GM23338 (cell line): ENCODE measurements around the gene TELO2. TPM values are rescaled to one million over a fixed set of nuclear protein-coding genes. Genes with fewer than 3 reads are reported as not detected.
A peak's percentile ranks its signal among the peaks of the same experiment; 100 is the strongest.

Experiments
- ATAC-seq: fragments of 200-7000 bp; cut with Tn5 transposase; 3 replicates; pipeline ENCODE4 v1.9.1; 2020
- DNase-seq: peaks from one replicate; pipeline ENCODE4 v3.0.0-alpha.2; 2015; ENCODE audit warnings: low spot score
- H2AFZ ChIP-seq: fragments of 200-600 bp; sonication (generic); 2 replicates; pipeline ENCODE4 v1.8.0; 2016; ENCODE audit warnings: antibody characterized with exemption, mild to moderate bottlenecking, moderate library complexity
- H3F3A ChIP-seq: fragments of 200-600 bp; sonication (generic); replicated peaks from 2 replicates; pipeline ENCODE4 v1.8.0; 2017; ENCODE audit warnings: antibody characterized with exemption, mixed run types, low read depth
- H3K27ac ChIP-seq: fragments of 200-600 bp; sonication (generic); 2 replicates; pipeline ENCODE4 v1.6.1; 2016; ENCODE audit warnings: low read depth
- H3K27me3 ChIP-seq: fragments of 200-600 bp; sonication (generic); 2 replicates; pipeline ENCODE4 v1.8.0; 2016; ENCODE audit warnings: mild to moderate bottlenecking, mixed run types, moderate library complexity; ENCODE audit not compliant: insufficient read depth
- H3K36me3 ChIP-seq: fragments of 200-600 bp; sonication (generic); 2 replicates; pipeline ENCODE4 v1.8.0; 2016; ENCODE audit warnings: mild to moderate bottlenecking; ENCODE audit not compliant: insufficient read depth
- H3K4me1 ChIP-seq: fragments of 200-600 bp; sonication (generic); 2 replicates; pipeline ENCODE4 v1.8.0; 2016; ENCODE audit warnings: mild to moderate bottlenecking, moderate library complexity; ENCODE audit not compliant: insufficient read depth
- H3K4me2 ChIP-seq: fragments of 200-600 bp; sonication (generic); 2 replicates; pipeline ENCODE4 v1.7.1; 2017; ENCODE audit warnings: mixed run types
- H3K4me3 ChIP-seq: fragments of 200-600 bp; sonication (generic); 2 replicates; pipeline ENCODE4 v1.6.1; 2016; ENCODE audit warnings: mixed run types
- H3K79me2 ChIP-seq: fragments of 200-600 bp; sonication (generic); replicated peaks from 2 replicates; pipeline ENCODE4 v1.8.0; 2017; ENCODE audit warnings: mild to moderate bottlenecking; ENCODE audit not compliant: insufficient read depth
- H3K9me2 ChIP-seq: fragments of 200-600 bp; sonication (generic); 2 replicates; pipeline ENCODE4 v1.8.0; 2017; ENCODE audit not compliant: insufficient read depth
- H4K20me1 ChIP-seq: fragments of 200-600 bp; sonication (generic); replicated peaks from 2 replicates; pipeline ENCODE4 v1.8.0; 2017; ENCODE audit warnings: mild to moderate bottlenecking; ENCODE audit not compliant: insufficient read depth
- H3K27ac Mint-ChIP-seq: 2 replicates; pipeline ENCODE4 v1.8.0; 2020; ENCODE audit warnings: inconsistent platforms, mild to moderate bottlenecking, moderate library complexity, mixed read lengths
- H3K27me3 Mint-ChIP-seq: 3 replicates; pipeline ENCODE4 v1.8.0; 2022; ENCODE audit warnings: low read depth, mild to moderate bottlenecking, moderate library complexity, mixed read lengths, inconsistent platforms; ENCODE audit not compliant: insufficient read depth, poor library complexity
- H3K36me3 Mint-ChIP-seq: 3 replicates; pipeline ENCODE4 v1.8.0; 2021; ENCODE audit warnings: low read depth, mild to moderate bottlenecking, inconsistent platforms, moderate library complexity, mixed read lengths
- H3K4me1 Mint-ChIP-seq: 3 replicates; pipeline ENCODE4 v1.8.0; 2020; ENCODE audit warnings: mild to moderate bottlenecking, inconsistent platforms, mixed read lengths
- H3K4me3 Mint-ChIP-seq: 3 replicates; pipeline ENCODE4 v1.8.0; 2021; ENCODE audit warnings: moderate library complexity, mild to moderate bottlenecking, inconsistent platforms, mixed read lengths
- H3K9me3 Mint-ChIP-seq: 3 replicates; pipeline ENCODE4 v1.8.0; 2020; ENCODE audit warnings: moderate library complexity, mild to moderate bottlenecking, inconsistent platforms, mixed read lengths
- CREB1 ChIP-seq: fragments of 250-450 bp; sonication (Bioruptor Pico); IDR thresholded peaks from 2 replicates; pipeline ENCODE4 v1.5.0; 2020; ENCODE audit warnings: low read depth, mild to moderate bottlenecking, moderate library complexity
- CTCF ChIP-seq, 2 experiments: fragments of 200-600 bp in 1 of 2; sonication (generic) in 1 of 2; conservative IDR thresholded peaks; 2 replicates each; pipeline versions ENCODE4 v1.5.1 to v1.6.1; 2016 to 2017; ENCODE audit warnings: antibody characterized with exemption in 2 of 2, low read depth in 2 of 2, mild to moderate bottlenecking in 2 of 2, moderate library complexity in 1 of 2
- ETS1 ChIP-seq: IDR thresholded peaks from 2 replicates; pipeline ENCODE4 v1.6.1; 2016; ENCODE audit warnings: antibody characterized with exemption
- EZH2 ChIP-seq: fragments of 200-600 bp; sonication (generic); IDR thresholded peaks from one replicate; pipeline ENCODE4 v1.8.0; 2017; ENCODE audit warnings: antibody characterized with exemption, mild to moderate bottlenecking, low read depth; ENCODE audit not compliant: unreplicated experiment
- EZH2phosphoT487 ChIP-seq: fragments of 200-600 bp; sonication (generic); IDR thresholded peaks from one replicate; pipeline ENCODE4 v1.8.1; 2018; ENCODE audit warnings: antibody characterized with exemption; ENCODE audit not compliant: unreplicated experiment
- JUNB ChIP-seq: IDR thresholded peaks from one replicate; pipeline ENCODE4 v1.6.1; 2016; ENCODE audit warnings: antibody characterized with exemption; ENCODE audit not compliant: unreplicated experiment
- NANOG ChIP-seq: IDR thresholded peaks from 2 replicates; pipeline ENCODE4 v1.6.1; 2016; ENCODE audit warnings: antibody characterized with exemption, borderline replicate concordance
- POLR2AphosphoS5 ChIP-seq: IDR thresholded peaks from 2 replicates; pipeline ENCODE4 v1.6.1; 2016; ENCODE audit warnings: antibody characterized with exemption, low read depth
- STAT1 ChIP-seq: IDR thresholded peaks from one replicate; pipeline ENCODE4 v1.6.1; 2016; ENCODE audit warnings: antibody characterized with exemption; ENCODE audit not compliant: unreplicated experiment
- ZNF114 ChIP-seq: fragments of 250-450 bp; sonication (Bioruptor Pico); IDR thresholded peaks from 2 replicates; pipeline ENCODE4 v1.5.0; 2020; ENCODE audit warnings: mild to moderate bottlenecking, moderate library complexity
- ZNF331 ChIP-seq: fragments of 250-450 bp; sonication (Bioruptor Pico); IDR thresholded peaks from 2 replicates; pipeline ENCODE4 v1.5.0; 2020; ENCODE audit warnings: low read depth, mild to moderate bottlenecking, moderate library complexity
- polyA plus RNA-seq: library from polyadenylated mRNA; unstranded; fragments of >200 nt; fragmentation: Nextera tagmentation; extraction: Ambion mirVana; gene quantifications from 2 replicates; pipeline ENCODE4 v1.2.1, GENCODE V29; 2016
- total RNA-seq: library from RNA; depleted of rRNA; stranded (reverse); fragments of >200 nt; shearing (Covaris generic); gene quantifications from 2 replicates; pipeline ENCODE4 v1.2.3, GENCODE V29; 2014
- TF ChIP-seq, protein P1 (sequence below): IDR thresholded peaks from one replicate; pipeline ENCODE4 v1.6.1; 2018; ENCODE audit warnings: antibody characterized with exemption; ENCODE audit not compliant: unreplicated experiment

TELO2 gene
- total and polyA plus RNA-seq, 2 experiments from 2014 or later, result 45.4 to 76.0 TPM

DNA sequence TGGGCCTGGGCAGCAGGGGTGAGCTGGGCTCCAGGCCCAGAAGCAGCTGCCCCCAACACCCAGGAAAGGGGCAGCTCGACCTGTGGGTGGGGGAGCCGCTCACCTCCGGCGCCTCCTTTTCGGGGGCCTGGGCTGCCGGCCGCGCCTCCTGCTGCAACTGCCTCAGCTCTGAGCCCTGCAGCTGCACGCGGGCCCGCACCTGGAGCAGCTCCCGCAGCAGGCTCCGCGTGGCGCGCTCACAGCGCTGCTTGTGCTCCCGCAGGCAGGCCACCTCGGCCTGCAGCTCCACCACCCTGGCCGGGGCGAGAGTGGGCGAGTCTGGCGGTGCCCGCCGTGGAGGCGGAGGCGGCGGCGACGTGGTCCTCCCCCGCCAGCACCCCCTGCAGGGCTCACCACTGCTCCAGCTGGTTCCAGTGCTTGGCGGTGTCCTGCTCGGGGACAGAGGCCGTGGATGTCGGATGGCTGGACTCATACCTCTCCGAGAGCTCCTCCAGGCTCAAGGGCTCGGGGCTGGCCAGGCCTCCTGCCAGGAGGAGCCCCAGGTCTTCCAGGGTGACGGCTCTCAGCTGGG, 49.7 kb upstream of the TELO2 start:
- no peaks in the 10 kb centered on the region for H3F3A ChIP-seq
- H2AFZ ChIP-seq, result no peak overlapping the region
- no peaks in the 10 kb centered on the region for H3K4me1 Mint-ChIP-seq
- H3K27me3 ChIP-seq, result no peaks in the 10 kb centered on the region
- H3K36me3 Mint-ChIP-seq, result no peaks in the 10 kb centered on the region
- no peak overlapping the region for H3K27ac ChIP-seq
- H3K4me3 Mint-ChIP-seq, result no peak overlapping the region
- H3K4me1 ChIP-seq, result no peaks in the 10 kb centered on the region
- peaks cover 2% of the 10 kb centered on the region for H3K27me3 Mint-ChIP-seq
- TF ChIP-seq NANOG (no peak), ZNF331 (CRISPR knock-in tag) (no peak), EZH2 (no peak), CTCF (conservative IDR thresholded peaks at IDR 0.05; ENCODE audit: low read depth in 2 of 2) (no peak), CREB1 (CRISPR knock-in tag) (no peak), ETS1 (no peak)
- peak; percentile 52 for ATAC-seq
- H3K9me2 ChIP-seq, result no peaks in the 10 kb centered on the region
- no peak overlapping the region for H3K4me3 ChIP-seq
- H4K20me1 ChIP-seq, result no peaks in the 10 kb centered on the region
- H3K79me2 ChIP-seq, result no peaks in the 10 kb centered on the region
- DNase-seq, result no peak
- H3K27ac Mint-ChIP-seq, result no peak overlapping the region
- no peaks in the 10 kb centered on the region for H3K9me3 Mint-ChIP-seq
- H3K4me2 ChIP-seq, result no peak overlapping the region
- no peaks in the 10 kb centered on the region for H3K36me3 ChIP-seq

DNA sequence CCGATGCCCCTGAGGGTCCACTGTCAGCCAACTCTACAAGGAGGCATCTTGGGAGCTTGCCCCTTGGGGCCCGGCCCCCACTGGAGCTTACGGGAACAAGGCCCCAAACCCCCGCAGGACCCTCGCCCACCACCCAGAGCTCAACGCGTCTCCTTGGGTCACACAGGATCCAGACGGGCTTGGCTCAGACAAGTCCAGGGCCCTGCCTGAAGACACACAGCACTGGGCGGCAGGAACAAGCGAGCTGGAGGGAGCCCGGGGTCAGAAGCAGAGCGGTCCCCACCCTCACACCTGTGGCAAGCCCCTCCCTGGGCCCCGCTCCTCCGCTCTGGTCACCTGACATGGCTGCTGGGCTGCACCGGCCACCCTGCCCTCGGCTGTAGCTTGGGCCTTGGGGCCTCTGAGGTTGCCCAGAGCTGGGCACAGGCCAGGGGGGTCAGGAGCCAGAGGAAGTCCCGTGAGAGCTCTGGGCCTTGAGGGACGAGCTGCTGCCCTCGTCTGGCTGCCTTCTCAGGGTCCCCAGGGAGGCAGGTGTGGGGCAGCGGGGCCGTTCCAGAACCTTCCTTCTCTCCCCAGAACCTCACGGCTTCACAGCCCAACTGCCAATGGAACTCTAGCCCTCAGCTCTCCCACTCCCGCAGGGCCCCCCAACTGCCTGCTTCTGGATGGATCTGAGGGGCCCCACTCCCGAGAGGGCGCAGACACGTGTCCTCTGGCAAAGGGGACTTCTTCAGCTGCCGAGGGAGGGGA, 49.0 kb upstream of the TELO2 start, which contains the start of gene CCDC154:
Gene CCDC154, minus strand, starts transcription at position 577 of the 750 bp plus-strand sequence. Its CDS starts 234 bp downstream, at position 343.
- H3K4me3 Mint-ChIP-seq, result no peak within 1 kb of the TSS
- no peaks in the 10 kb centered on the region for H3K27me3 ChIP-seq
- TF ChIP-seq EZH2, result no peak
- no peak for TF ChIP-seq EZH2phosphoT487
- TF ChIP-seq NANOG, result no peak
- no peak for TF ChIP-seq CTCF (conservative IDR thresholded peaks at IDR 0.05; ENCODE audit: low read depth in 2 of 2)
- no peak for TF ChIP-seq JUNB
- TF ChIP-seq STAT1, result no peak
- no peak for TF ChIP-seq ZNF114 (CRISPR knock-in tag)
- TF ChIP-seq ETS1, result no peak
- TF ChIP-seq ZNF331 (CRISPR knock-in tag), result no peak
- TF ChIP-seq POLR2AphosphoS5, result no peak
- TF ChIP-seq, protein P1, sequence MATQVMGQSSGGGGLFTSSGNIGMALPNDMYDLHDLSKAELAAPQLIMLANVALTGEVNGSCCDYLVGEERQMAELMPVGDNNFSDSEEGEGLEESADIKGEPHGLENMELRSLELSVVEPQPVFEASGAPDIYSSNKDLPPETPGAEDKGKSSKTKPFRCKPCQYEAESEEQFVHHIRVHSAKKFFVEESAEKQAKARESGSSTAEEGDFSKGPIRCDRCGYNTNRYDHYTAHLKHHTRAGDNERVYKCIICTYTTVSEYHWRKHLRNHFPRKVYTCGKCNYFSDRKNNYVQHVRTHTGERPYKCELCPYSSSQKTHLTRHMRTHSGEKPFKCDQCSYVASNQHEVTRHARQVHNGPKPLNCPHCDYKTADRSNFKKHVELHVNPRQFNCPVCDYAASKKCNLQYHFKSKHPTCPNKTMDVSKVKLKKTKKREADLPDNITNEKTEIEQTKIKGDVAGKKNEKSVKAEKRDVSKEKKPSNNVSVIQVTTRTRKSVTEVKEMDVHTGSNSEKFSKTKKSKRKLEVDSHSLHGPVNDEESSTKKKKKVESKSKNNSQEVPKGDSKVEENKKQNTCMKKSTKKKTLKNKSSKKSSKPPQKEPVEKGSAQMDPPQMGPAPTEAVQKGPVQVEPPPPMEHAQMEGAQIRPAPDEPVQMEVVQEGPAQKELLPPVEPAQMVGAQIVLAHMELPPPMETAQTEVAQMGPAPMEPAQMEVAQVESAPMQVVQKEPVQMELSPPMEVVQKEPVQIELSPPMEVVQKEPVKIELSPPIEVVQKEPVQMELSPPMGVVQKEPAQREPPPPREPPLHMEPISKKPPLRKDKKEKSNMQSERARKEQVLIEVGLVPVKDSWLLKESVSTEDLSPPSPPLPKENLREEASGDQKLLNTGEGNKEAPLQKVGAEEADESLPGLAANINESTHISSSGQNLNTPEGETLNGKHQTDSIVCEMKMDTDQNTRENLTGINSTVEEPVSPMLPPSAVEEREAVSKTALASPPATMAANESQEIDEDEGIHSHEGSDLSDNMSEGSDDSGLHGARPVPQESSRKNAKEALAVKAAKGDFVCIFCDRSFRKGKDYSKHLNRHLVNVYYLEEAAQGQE, result no peak

More for the DNA sequence above, 49.0 kb upstream of the TELO2 start, which contains the start of gene CCDC154:
- DNase-seq (no peak), ATAC-seq (peak; percentile 10)
- no peaks in the 10 kb centered on the region for H3F3A ChIP-seq
- no peaks in the 10 kb centered on the region for H3K4me1 ChIP-seq
- no peaks in the 10 kb centered on the region for H3K4me1 Mint-ChIP-seq
- H3K27ac ChIP-seq, result no peak within 1 kb of the TSS
- H3K4me3 ChIP-seq, result no peak within 1 kb of the TSS
- no peaks in the 10 kb centered on the region for H3K9me2 ChIP-seq
- no peaks in the 10 kb centered on the region for H3K79me2 ChIP-seq
- H3K36me3 Mint-ChIP-seq, result no peaks in the 10 kb centered on the region
- H3K36me3 ChIP-seq, result no peaks in the 10 kb centered on the region
- H3K9me3 Mint-ChIP-seq, result no peaks in the 10 kb centered on the region
- no peak within 1 kb of the TSS for H3K4me2 ChIP-seq
- H3K27me3 Mint-ChIP-seq, result peaks cover 2% of the 10 kb centered on the region
- H4K20me1 ChIP-seq, result no peaks in the 10 kb centered on the region
- no peak within 1 kb of the TSS for H2AFZ ChIP-seq
- H3K27ac Mint-ChIP-seq, result no peak within 1 kb of the TSS
